ENCODE measurements around the gene ZNF664.

The ZNF664 gene

DNA sequence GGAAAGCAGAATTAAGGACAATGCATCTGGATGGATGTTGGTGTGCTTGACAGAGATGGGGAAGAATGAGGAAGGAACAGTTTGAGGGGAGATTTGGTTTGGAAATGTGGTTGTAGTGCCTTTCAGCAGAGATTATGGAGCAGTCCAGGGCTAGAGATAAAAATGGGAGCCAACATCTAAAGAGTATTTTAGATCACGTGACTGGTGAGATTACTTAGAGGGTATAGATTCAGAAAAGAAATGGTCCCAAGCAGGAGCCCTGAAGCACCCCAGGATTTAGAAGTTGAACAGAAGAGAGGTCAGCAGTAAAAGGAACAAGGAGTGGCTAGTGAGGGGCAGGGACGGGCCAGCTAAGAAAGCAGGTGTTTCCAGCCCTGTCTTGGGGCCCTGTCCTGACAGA lies 29.6 kb downstream of the ZNF664 start:
- peaks cover 23% of the 10 kb centered on the region; the same call in 1 of the 2 replicates for H3K36me3 ChIP-seq (ENCODE audit: insufficient read depth, low read length)
- H3K9ac ChIP-seq (ENCODE audit: low read depth, low read length) = no peak overlapping the region
- H3K4me1 ChIP-seq (ENCODE audit: insufficient read depth, low read length) = peaks cover 2% of the 10 kb centered on the region; the same call in 1 of the 2 replicates
- no peaks in the 10 kb centered on the region for H3K9me3 ChIP-seq (ENCODE audit: insufficient read depth, low read depth, low read length)
- H3K27ac ChIP-seq (ENCODE audit: low read depth, low read length) = no peak overlapping the region
- WGBS = 92% methylated on average over 2 of the region's 2 CpGs
- H3K4me3 ChIP-seq (ENCODE audit: low read length) = no peak overlapping the region
- H3K27me3 ChIP-seq (ENCODE audit: insufficient read depth, low read length) = no peaks in the 10 kb centered on the region

DNA sequence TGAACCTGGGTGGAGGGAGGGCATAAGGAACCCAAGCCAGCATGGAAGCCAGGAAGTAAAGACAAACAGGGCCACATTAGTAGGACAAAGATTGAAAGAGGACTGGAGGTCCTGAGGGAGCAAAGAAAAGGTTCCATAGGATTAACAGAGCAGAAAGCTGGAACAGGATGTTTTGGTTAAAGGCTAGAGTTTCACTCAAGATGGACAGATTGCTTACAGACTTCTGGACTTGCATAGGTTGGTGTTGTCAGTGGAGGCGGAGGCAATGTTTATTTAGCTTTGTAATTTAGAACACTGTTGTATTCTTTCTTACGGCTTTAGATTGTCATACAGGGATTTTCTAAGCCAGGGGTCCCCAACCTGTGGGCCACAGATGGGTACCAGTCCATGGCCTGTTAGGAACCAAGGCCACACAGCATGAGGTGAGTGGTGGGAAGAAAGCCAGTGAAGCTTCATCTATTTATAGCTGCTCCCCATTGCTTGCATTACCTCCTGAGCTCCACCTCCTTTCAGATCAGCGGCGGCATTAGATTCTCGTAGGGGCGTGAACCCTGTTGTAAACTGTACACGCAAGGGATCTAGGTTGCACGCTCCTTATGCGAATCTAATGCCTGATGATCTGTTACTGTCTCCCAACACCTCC lies 31.3 kb downstream of the ZNF664 start:
- no peak overlapping the region for H3K9ac ChIP-seq (ENCODE audit: low read depth, low read length)
- no peak overlapping the region for H3K27ac ChIP-seq (ENCODE audit: low read depth, low read length)
- WGBS = 98% methylated on average over 9 of the region's 9 CpGs
- no peaks in the 10 kb centered on the region for H3K27me3 ChIP-seq (ENCODE audit: insufficient read depth, low read length)
- peaks cover 17% of the 10 kb centered on the region; the same call in 1 of the 2 replicates for H3K36me3 ChIP-seq (ENCODE audit: insufficient read depth, low read length)
- H3K4me3 ChIP-seq (ENCODE audit: low read length) = no peak overlapping the region
- no peaks in the 10 kb centered on the region for H3K9me3 ChIP-seq (ENCODE audit: insufficient read depth, low read depth, low read length)
- peaks cover 10% of the 10 kb centered on the region; the same call in 1 of the 2 replicates for H3K4me1 ChIP-seq (ENCODE audit: insufficient read depth, low read length)

DNA sequence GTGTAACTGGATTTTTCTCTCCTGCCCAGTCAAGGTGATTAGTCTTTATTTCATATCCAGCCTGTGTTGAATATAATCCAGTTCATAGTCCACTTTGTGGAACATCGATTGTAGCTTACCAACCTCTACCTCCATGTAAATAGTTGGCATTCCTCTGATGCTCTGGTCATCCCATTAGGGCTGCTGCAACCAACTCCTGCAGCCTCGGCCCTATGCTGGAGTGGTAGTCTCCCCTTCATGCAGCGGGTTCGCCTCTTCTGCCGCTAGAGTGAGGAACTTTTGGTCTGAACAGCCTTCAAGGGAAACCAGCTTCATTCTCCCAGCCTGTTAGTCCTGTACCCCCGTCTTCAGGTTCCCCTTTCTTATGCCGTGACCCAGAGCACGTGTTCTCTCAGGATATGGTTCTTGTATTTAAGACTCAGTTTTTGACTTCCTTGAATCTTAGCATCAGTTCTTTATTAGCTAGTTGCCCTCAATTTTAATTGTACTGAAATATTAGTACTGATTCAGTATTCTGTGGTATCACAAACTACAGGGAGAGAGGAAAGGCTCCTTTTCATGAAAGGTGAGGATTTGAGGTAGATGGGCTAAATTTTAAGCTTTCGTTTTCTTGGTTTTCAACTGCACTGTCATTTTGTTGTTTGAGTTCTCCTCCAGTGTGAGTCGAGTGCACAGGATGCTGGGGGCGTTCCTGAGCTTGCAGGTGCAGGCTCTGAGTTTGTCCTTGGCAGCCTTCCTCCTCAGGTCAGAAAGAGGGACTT lies 33.2 kb downstream of the ZNF664 start:
- Histone ChIP-seq H3K36me3 (ENCODE audit: insufficient read depth, low read length) (peaks cover 25% of the 10 kb centered on the region; the same call in 1 of the 2 replicates), H3K9me3 (ENCODE audit: insufficient read depth, low read depth, low read length) (no peaks in the 10 kb centered on the region)

DNA sequence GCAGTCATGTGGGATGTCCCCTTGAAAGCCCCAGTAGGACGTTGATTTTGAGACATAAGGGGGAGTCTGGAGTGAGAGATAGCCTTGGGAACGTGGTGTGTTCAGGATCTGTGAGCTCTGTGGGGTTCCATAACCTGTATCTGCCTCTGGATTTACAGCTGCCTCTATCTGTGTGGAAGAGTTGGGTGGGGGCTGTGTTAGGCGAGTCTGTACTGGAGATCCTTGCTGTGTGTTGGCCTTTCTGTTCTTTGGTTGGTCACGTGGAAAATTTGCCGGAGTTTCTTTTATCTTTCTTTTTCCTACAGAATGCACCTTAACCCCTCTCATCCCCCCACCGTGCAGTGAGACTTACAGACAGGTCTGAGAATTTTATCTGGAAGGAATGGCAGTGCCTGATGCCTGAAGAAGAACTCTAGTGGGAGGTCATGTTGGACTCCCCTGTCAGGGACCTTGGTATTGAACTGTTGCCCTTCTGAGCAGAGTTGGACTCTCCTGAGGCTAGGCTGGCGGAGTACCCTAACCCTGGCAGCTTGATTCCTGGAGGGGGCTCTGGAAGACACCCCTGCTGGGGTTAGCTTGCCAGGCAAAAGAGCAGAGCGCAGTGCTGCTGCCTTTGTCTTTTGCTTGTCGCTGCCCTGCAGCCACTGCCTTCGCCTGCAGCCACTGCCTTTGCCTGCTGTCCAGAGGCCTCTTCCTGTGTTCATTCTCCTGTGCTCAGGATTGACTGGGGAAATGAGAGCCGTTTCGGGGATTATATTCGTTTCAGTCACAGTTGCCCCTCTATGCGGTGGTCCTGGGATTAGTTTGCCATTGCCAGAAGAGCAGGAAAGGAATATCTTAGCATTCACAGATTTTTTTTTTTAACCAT lies 34.1 kb downstream of the ZNF664 start:
- Histone ChIP-seq H3K4me1 (ENCODE audit: insufficient read depth, low read length) (peaks cover 10% of the 10 kb centered on the region; the same call in 1 of the 2 replicates), H3K27ac (ENCODE audit: low read depth, low read length) (no peak overlapping the region), H3K4me3 (ENCODE audit: low read length) (no peak overlapping the region), H3K9me3 (ENCODE audit: insufficient read depth, low read depth, low read length) (no peaks in the 10 kb centered on the region), H3K9ac (ENCODE audit: low read depth, low read length) (no peak overlapping the region), H3K36me3 (ENCODE audit: insufficient read depth, low read length) (peaks cover 27% of the 10 kb centered on the region), H3K27me3 (ENCODE audit: insufficient read depth, low read length) (no peaks in the 10 kb centered on the region)
- WGBS = 85% methylated on average over 14 of the region's 14 CpGs

More for the DNA sequence above, 33.2 kb downstream of the ZNF664 start:
- Histone ChIP-seq H3K9ac (ENCODE audit: low read depth, low read length) (no peak overlapping the region), H3K4me1 (ENCODE audit: insufficient read depth, low read length) (peaks cover 10% of the 10 kb centered on the region; the same call in 1 of the 2 replicates), H3K4me3 (ENCODE audit: low read length) (no peak overlapping the region), H3K27me3 (ENCODE audit: insufficient read depth, low read length) (no peaks in the 10 kb centered on the region), H3K27ac (ENCODE audit: low read depth, low read length) (no peak overlapping the region)
- 91% methylated on average over 11 of the region's 11 CpGs for WGBS

DNA sequence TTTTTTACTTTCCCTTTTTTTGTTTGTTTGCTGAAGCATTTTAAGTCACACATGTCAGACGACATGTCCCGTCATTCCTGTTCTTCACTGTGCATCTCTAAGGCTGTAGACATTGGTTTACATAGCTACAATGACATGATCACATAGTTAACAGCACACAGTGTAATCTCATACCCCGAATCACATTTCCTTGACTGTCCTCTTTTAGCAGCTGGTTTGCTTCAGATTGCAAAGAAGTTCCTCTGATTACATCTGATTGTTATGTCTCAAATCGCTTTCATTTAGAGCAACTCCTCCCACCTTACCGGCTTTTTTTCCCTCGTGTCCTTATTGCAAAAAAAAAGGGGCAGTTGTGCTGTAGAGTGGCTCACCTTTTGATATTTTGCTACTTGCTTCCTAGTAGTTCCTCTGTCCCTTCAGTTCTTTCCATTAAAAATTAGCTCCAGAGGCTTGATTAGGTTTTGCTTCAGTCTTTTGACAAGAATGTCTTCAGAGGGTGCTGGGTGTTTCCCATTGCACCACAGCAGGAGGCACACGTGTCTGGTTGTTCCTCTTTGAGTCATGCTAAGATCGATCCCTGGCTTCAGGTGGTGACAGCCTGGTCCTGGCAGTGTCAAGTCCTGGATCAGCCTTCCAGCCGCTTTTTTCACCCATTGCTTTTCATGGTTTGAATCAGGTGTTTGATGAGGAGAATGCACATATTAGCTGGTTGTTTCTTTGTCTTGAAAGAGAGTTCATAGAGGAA lies 35.0 kb downstream of the ZNF664 start:
- Histone ChIP-seq H3K36me3 (ENCODE audit: insufficient read depth, low read length) (peaks cover 36% of the 10 kb centered on the region), H3K27ac (ENCODE audit: low read depth, low read length) (no peak overlapping the region), H3K9ac (ENCODE audit: low read depth, low read length) (no peak overlapping the region), H3K4me3 (ENCODE audit: low read length) (no peak overlapping the region), H3K27me3 (ENCODE audit: insufficient read depth, low read length) (no peaks in the 10 kb centered on the region), H3K9me3 (ENCODE audit: insufficient read depth, low read depth, low read length) (no peaks in the 10 kb centered on the region), H3K4me1 (ENCODE audit: insufficient read depth, low read length) (peaks cover 10% of the 10 kb centered on the region; the same call in 1 of the 2 replicates)
- 82% methylated on average over 9 of the region's 9 CpGs for WGBS

DNA sequence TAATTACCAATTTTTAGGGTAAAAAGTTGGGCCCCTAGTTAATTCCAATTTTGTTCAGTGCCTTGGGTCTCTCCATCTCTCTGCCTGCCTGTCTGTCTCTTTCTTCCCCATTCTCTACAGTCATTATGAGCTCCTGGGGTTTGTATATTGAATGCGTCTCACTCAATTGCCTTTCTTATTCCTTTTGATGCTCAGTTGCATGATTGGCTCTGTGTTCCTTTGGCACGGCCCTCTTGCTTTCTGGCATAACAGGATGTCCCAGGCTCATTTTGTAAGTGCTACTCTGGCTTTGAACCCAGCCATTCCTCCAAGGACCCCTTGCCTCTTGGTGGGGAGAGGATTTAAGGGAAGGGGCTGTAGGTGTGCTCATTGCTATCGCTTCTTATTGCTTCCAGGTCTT lies 35.6 kb downstream of the ZNF664 start:
- no peaks in the 10 kb centered on the region for H3K9me3 ChIP-seq (ENCODE audit: insufficient read depth, low read depth, low read length)
- no peak overlapping the region for H3K27ac ChIP-seq (ENCODE audit: low read depth, low read length)
- H3K27me3 ChIP-seq (ENCODE audit: insufficient read depth, low read length) = no peaks in the 10 kb centered on the region
- H3K9ac ChIP-seq (ENCODE audit: low read depth, low read length) = no peak overlapping the region
- 91% methylated on average over 3 of the region's 3 CpGs for WGBS
- no peak overlapping the region for H3K4me3 ChIP-seq (ENCODE audit: low read length)
- peaks cover 10% of the 10 kb centered on the region; the same call in 1 of the 2 replicates for H3K4me1 ChIP-seq (ENCODE audit: insufficient read depth, low read length)
- H3K36me3 ChIP-seq (ENCODE audit: insufficient read depth, low read length) = peaks cover 42% of the 10 kb centered on the region

DNA sequence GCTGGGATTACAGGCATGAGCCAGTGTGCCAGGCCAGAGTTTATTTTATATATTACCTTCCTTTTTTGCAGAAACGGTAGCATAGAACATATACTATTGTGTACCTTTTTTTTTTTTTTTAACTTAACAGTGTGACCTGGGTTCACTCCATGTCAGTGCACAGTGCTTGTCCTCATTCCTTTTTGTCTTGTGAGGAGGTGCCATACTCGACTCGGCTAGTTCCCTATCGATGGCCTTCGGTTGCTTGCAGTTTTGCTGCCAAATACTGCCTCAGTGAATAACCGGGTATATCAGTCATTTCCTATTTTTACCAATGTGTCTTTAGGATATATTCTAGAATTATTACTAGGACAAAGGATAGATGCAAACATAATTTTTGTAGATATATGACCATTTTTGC lies 36.8 kb downstream of the ZNF664 start:
- Histone ChIP-seq H3K9me3 (ENCODE audit: insufficient read depth, low read depth, low read length) (no peaks in the 10 kb centered on the region), H3K27ac (ENCODE audit: low read depth, low read length) (no peak overlapping the region), H3K27me3 (ENCODE audit: insufficient read depth, low read length) (no peaks in the 10 kb centered on the region), H3K36me3 (ENCODE audit: insufficient read depth, low read length) (peaks cover 38% of the 10 kb centered on the region), H3K4me1 (ENCODE audit: insufficient read depth, low read length) (peaks cover 10% of the 10 kb centered on the region; the same call in 1 of the 2 replicates), H3K4me3 (ENCODE audit: low read length) (no peak overlapping the region), H3K9ac (ENCODE audit: low read depth, low read length) (no peak overlapping the region)
- WGBS = 95% methylated on average over 4 of the region's 6 CpGs

DNA sequence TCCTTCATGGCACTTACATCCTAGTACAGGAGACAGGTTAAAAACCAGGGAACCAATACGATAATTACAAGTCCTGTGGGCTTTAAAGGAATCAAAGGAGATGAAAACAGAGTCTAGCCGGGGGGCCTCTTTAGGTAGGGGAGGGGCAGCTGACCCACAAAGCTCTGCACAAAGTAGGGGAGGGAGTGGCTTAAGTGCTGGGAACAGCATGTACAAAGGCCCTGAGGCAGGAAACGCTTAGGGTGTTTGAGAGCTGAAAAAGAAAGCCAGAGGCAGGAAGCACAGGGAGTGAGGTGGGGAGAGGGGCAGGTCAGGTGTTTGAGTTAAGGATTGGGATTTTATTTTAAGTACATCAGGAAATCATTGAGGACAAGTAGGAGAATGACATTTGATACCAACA lies 37.7 kb downstream of the ZNF664 start:
- no peak overlapping the region for H3K9ac ChIP-seq (ENCODE audit: low read depth, low read length)
- H3K27me3 ChIP-seq (ENCODE audit: insufficient read depth, low read length) = no peaks in the 10 kb centered on the region
- H3K4me1 ChIP-seq (ENCODE audit: insufficient read depth, low read length) = peaks cover 10% of the 10 kb centered on the region; the same call in 1 of the 2 replicates
- no peaks in the 10 kb centered on the region for H3K9me3 ChIP-seq (ENCODE audit: insufficient read depth, low read depth, low read length)
- WGBS = 88% methylated on average over 3 of the region's 3 CpGs
- no peak overlapping the region for H3K4me3 ChIP-seq (ENCODE audit: low read length)
- H3K27ac ChIP-seq (ENCODE audit: low read depth, low read length) = no peak overlapping the region
- peaks cover 38% of the 10 kb centered on the region for H3K36me3 ChIP-seq (ENCODE audit: insufficient read depth, low read length)

DNA sequence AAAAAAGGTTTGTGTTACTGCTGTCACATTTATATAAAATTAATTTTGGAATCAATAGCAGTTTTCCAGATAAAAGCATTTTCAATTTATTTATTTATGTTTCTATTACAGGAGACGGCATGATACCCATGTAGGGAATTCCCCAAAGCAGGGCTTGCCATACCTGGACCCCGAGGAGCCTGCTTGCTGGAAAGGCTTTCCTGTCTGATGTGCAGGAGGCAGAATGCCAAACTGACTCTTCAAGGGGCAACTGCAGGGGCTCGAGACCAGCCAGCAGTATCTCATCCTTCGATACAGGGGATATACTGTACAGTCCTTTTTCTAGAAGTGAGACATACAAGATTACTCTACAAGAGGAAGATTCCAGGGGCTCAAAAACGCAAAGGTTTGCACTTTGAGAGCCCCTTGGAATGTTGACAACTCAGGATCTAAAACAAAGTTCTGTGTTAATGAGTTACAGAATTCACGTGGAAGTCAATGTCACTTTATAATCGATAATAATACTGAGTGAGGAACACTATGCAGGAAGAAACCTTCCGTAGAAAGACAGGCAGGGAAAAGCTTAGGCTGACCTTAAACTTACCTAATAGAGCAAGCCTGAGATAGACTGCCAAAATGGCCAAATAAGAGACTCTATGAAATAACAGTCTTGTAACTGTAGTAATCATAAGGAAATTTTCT lies 38.6 kb downstream of the ZNF664 start:
- Histone ChIP-seq H3K9me3 (ENCODE audit: insufficient read depth, low read depth, low read length) (no peaks in the 10 kb centered on the region), H3K27ac (ENCODE audit: low read depth, low read length) (no peak overlapping the region), H3K27me3 (ENCODE audit: insufficient read depth, low read length) (no peaks in the 10 kb centered on the region), H3K4me3 (ENCODE audit: low read length) (no peak overlapping the region), H3K9ac (ENCODE audit: low read depth, low read length) (no peak overlapping the region), H3K4me1 (ENCODE audit: insufficient read depth, low read length) (peaks cover 10% of the 10 kb centered on the region; the same call in 1 of the 2 replicates), H3K36me3 (ENCODE audit: insufficient read depth, low read length) (peaks cover 38% of the 10 kb centered on the region)
- WGBS = 95% methylated on average over 8 of the region's 8 CpGs

DNA sequence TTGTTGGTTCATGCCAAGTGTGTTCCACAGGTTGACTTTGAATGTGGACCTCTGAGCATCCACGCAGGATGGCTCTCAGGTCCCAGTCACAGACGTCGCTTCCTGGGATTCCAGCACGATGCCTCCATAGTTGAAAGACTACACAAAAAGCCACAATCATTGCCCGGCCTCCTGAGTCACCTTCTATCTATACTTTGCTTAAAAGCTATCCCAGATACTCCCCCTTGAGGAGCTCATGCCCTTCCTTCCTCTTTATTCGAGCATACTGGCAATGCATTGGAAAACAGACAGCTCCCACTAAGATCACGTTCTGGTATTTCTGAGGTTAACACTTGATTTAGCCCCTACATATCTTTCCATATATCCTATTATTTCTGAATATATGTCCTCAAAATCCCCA lies 40.1 kb downstream of the ZNF664 start:
- H3K27me3 ChIP-seq (ENCODE audit: insufficient read depth, low read length) = no peaks in the 10 kb centered on the region

More for the DNA sequence above, 40.1 kb downstream of the ZNF664 start:
- no peaks in the 10 kb centered on the region for H3K9me3 ChIP-seq (ENCODE audit: insufficient read depth, low read depth, low read length)
- no peak overlapping the region for H3K9ac ChIP-seq (ENCODE audit: low read depth, low read length)
- peaks cover 5% of the 10 kb centered on the region; the same call in 1 of the 2 replicates for H3K4me1 ChIP-seq (ENCODE audit: insufficient read depth, low read length)
- no peak overlapping the region for H3K27ac ChIP-seq (ENCODE audit: low read depth, low read length)
- H3K4me3 ChIP-seq (ENCODE audit: low read length) = no peak overlapping the region
- peaks cover 38% of the 10 kb centered on the region for H3K36me3 ChIP-seq (ENCODE audit: insufficient read depth, low read length)
- 95% methylated on average over 7 of the region's 7 CpGs for WGBS
